Measurements from ENCODE around the gene NAV2.
"Not testable (repeated sequence)": the region's sequence is repeated elsewhere in the genome, so short reads cannot be mapped to it uniquely, and the experiment has no call there.

Gene NAV2

DNA sequence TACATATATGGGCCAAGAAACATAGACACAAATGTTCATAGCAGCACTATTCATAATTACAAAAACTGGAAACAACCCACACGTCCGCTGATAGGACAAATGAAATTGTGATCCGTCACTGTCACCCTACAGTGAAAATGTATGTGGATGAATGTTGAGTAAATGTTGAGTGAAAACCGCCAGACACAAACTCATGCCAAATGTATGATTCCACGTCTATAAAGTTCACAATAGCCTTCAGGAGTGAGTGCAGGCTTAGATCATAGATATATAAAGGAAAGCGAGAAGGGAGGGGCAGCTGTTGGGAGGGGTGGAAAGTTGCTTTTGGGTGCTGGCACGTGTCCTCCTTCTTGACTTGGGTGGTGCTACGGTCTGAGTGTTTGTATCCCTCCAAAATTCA is 414.1 kb downstream of the NAV2 start:
- in situ Hi-C loops (cut with HindIII; ENCODE audit: low pct_ligation_motif_present, low pct_unique_long_range_greater_than_20kb, low sequenced_read_pairs): no loop called here
- no peak for DNase-seq

GRCh38 chr11:20127671-20128527 is 415.3 kb downstream of the NAV2 start:
- in situ Hi-C loops (cut with HindIII; ENCODE audit: low pct_ligation_motif_present, low pct_unique_long_range_greater_than_20kb, low sequenced_read_pairs): no loop called here
- peak; percentile 59 for DNase-seq

GRCh38 chr11:20128528-20128825 is 415.8 kb downstream of the NAV2 start:
- DNase-seq; in situ Hi-C loops (cut with HindIII; ENCODE audit: low pct_ligation_motif_present, low pct_unique_long_range_greater_than_20kb, low sequenced_read_pairs): not testable (repeated sequence)

DNA sequence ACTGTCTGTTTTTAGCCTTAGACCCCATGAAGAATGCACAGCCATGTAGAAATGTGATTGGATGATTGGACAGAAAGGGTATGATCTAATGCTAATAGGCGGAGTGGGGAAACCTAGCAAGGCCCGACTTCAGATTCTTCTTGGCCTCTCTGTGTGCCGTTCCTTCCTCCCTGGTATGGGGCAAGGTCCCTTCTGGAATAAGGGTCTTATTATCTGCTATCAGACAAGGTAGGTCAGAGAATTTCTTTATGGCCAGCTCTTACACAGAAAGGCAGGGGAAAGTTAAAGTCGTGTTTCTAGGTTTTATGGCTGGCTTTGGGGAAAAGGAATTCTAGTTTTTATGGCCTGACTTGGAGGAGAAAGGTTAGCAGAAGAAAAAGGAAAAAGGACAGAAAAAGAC is 417.0 kb downstream of the NAV2 start:
- DNase-seq: no peak
- in situ Hi-C loops (cut with HindIII; ENCODE audit: low pct_ligation_motif_present, low pct_unique_long_range_greater_than_20kb, low sequenced_read_pairs): no loop called here

- DNase-seq: peak; percentile 47
- in situ Hi-C loops (cut with HindIII; ENCODE audit: low pct_ligation_motif_present, low pct_unique_long_range_greater_than_20kb, low sequenced_read_pairs): no loop called here
Measured at GRCh38 chr11:20131788-20132666, 419.4 kb downstream of the NAV2 start.

GRCh38 chr11:20132667-20133039 is 420.0 kb downstream of the NAV2 start:
- no peak for DNase-seq
- in situ Hi-C loops (cut with HindIII; ENCODE audit: low pct_ligation_motif_present, low pct_unique_long_range_greater_than_20kb, low sequenced_read_pairs): no loop called here

GRCh38 chr11:20134991-20135736 is 422.5 kb downstream of the NAV2 start:
- in situ Hi-C loops (cut with HindIII; ENCODE audit: low pct_ligation_motif_present, low pct_unique_long_range_greater_than_20kb, low sequenced_read_pairs): no loop called here
- DNase-seq: no peak

DNA sequence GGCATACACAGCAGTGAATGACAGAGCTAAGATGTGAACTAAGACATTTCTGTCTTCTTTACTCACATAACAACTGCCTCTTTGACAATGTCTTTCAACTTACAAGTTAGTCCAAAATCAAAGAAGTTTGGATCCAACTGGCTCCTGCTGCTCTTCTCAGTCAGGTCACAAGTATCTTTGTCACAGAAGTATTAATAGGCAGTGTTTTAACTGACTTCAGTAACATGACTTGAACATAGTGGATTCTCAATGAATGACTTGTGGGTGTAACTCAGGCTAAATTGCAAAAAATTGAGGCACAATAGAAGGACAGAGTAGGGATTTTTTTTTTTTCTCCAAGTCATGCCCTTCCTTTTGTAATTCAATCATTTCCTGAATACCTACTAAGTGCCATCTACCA is 425.0 kb downstream of the NAV2 start:
- in situ Hi-C loops (cut with HindIII; ENCODE audit: low pct_ligation_motif_present, low pct_unique_long_range_greater_than_20kb, low sequenced_read_pairs): no loop called here
- no peak for DNase-seq

- in situ Hi-C loops (cut with HindIII; ENCODE audit: low pct_ligation_motif_present, low pct_unique_long_range_greater_than_20kb, low sequenced_read_pairs): no loop called here
Measured at GRCh38 chr11:20138707-20139106, 426.1 kb downstream of the NAV2 start.

GRCh38 chr11:20154381-20154780 is 441.7 kb downstream of the NAV2 start:
- DNase-seq: no peak
- in situ Hi-C loops (cut with HindIII; ENCODE audit: low pct_ligation_motif_present, low pct_unique_long_range_greater_than_20kb, low sequenced_read_pairs): no loop called here

More at GRCh38 chr11:20138707-20139106, 426.1 kb downstream of the NAV2 start:
- DNase-seq: no peak

- DNase-seq: no peak
- in situ Hi-C loops (cut with HindIII; ENCODE audit: low pct_ligation_motif_present, low pct_unique_long_range_greater_than_20kb, low sequenced_read_pairs): no loop called here
Measured at GRCh38 chr11:20155683-20156279, 443.1 kb downstream of the NAV2 start.

DNA sequence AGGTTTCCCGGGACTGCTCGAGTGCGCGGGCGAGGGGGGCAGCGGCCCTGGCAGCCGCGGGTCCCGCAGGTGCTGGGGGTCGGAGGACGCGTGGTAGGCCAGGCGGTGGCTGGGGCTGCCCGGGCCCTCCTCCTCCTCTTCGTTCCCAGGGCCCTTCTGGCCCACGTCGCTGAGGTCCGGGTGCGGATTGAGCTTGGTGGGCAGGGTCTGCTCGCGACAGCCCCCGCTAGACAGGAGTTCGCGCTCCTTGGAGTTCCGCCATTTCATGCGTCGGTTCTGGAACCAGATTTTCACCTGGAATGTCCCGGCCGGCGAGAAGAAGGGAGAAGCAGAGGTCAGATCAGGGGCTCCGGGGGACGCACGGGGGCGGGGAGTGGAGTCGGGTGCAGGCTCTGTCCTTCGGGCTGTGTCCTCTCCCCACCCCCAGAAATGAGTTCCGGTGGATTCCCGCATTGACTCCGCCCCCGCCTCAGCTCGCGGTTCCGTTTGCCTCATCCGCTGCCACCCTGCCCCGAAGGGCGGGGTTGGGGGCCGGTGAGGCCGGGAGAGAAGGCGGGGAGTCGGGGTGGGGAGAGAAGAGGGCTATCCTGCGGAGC is 443.7 kb downstream of the NAV2 start:
- DNase-seq: no peak
- in situ Hi-C loops (cut with HindIII; ENCODE audit: low pct_ligation_motif_present, low pct_unique_long_range_greater_than_20kb, low sequenced_read_pairs): no loop called here

- in situ Hi-C loops (cut with HindIII; ENCODE audit: low pct_ligation_motif_present, low pct_unique_long_range_greater_than_20kb, low sequenced_read_pairs): no loop called here
- no peak for DNase-seq
Measured at GRCh38 chr11:20156876-20157613, 444.4 kb downstream of the NAV2 start.

- no peak for DNase-seq
- in situ Hi-C loops (cut with HindIII; ENCODE audit: low pct_ligation_motif_present, low pct_unique_long_range_greater_than_20kb, low sequenced_read_pairs): no loop called here
Measured at GRCh38 chr11:20157728-20158127, 445.1 kb downstream of the NAV2 start.

GRCh38 chr11:20158597-20159257 is 446.1 kb downstream of the NAV2 start:
- in situ Hi-C loops (cut with HindIII; ENCODE audit: low pct_ligation_motif_present, low pct_unique_long_range_greater_than_20kb, low sequenced_read_pairs): no loop called here
- DNase-seq: peak; percentile 57

- no peak for DNase-seq
- in situ Hi-C loops (cut with HindIII; ENCODE audit: low pct_ligation_motif_present, low pct_unique_long_range_greater_than_20kb, low sequenced_read_pairs): no loop called here
Measured at GRCh38 chr11:20159466-20160381, 447.1 kb downstream of the NAV2 start.

All from ACHN (cell line).